ENCODE measurements around the gene BICC1.

BICC1 gene

GRCh38 chr10:58514111-58514770 lies 1.6 kb downstream of the BICC1 start:
- in situ Hi-C loops (cut with MboI; ENCODE audit: low sequenced_read_pairs), result no loop called here

DNA sequence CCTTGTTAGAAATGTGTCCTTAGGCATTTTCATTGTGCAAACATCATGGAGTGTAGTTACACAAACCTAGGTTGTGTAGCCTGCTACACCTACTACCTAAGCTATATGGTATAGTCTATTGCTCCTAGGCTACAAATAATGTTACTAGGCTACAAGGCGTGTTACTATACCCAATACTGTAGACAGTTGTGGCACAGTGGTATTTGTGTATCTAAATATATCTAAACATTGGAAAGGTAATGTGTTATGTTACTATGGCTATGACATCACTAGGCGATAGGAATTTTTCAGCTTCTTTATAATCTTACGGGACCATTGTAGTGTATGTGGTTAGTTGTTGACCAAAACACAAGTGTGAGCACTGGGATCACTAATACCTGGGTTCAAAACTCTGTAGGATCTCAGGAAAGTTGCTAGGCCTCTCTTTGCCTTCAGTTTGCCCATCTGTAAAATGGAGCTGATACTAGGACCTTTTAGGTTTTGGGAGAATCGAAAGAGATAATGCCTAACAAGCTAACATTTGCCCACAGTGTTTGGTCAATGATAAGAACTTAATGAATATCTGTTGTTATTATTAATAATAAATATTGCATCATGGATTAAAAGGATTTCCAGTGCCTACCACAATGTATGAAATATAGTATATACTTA lies 2.7 kb downstream of the BICC1 start:
- in situ Hi-C loops (cut with MboI; ENCODE audit: low sequenced_read_pairs), result no loop called here

- in situ Hi-C loops (cut with MboI; ENCODE audit: low sequenced_read_pairs), result no loop called here
Measured at GRCh38 chr10:58516119-58516518, 3.4 kb downstream of the BICC1 start.

DNA sequence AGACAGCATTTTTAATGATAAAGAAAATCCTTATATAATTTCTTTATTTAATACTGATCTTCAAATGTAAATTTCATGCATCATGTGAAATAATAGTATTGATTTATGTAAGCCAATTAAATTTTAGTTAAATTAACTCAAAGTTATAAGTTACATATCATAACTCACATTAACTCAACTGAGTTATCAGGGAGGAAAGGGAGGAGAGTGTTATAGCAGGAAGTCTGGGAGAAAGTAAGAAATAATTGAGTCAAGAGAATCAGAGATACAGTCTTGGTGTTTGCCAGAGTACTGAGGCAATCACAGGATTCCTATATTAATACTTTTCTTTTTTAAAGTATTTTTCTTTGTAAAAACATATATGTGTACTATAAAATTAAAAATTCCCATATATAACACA lies 4.0 kb downstream of the BICC1 start:
- in situ Hi-C loops (cut with MboI; ENCODE audit: low sequenced_read_pairs), result no loop called here

GRCh38 chr10:58517081-58517480 lies 4.4 kb downstream of the BICC1 start:
- in situ Hi-C loops (cut with MboI; ENCODE audit: low sequenced_read_pairs), result no loop called here

GRCh38 chr10:58517491-58518355 lies 5.1 kb downstream of the BICC1 start:
- in situ Hi-C loops (cut with MboI; ENCODE audit: low sequenced_read_pairs), result no loop called here

- in situ Hi-C loops (cut with MboI; ENCODE audit: low sequenced_read_pairs), result no loop called here
Measured at GRCh38 chr10:58518775-58519174, 6.1 kb downstream of the BICC1 start.

GRCh38 chr10:58529077-58529728 lies 16.5 kb downstream of the BICC1 start:
- in situ Hi-C loops (cut with MboI; ENCODE audit: low sequenced_read_pairs), result no loop called here

- in situ Hi-C loops (cut with MboI; ENCODE audit: low sequenced_read_pairs), result no loop called here
Measured at GRCh38 chr10:58531084-58531695, 18.5 kb downstream of the BICC1 start.

DNA sequence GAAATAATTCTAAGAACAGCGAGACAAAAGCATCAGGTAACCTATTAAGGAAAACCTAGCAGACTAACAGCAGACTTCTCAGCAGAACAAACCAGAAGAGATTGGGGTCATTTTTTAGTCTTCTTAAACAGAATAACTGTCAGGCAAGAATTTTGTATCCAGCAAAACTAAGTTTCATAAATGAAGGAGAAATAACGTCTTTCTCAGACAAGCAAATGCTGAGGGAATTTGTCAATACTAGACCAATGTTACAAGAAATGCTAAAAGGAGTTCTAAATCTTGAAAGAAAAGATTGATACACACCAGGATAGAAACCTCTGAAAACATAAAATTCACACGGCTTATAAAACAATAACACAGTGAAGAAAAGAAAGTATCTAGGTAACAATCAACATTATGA lies 22.6 kb downstream of the BICC1 start:
- in situ Hi-C loops (cut with MboI; ENCODE audit: low sequenced_read_pairs), result no loop called here

GRCh38 chr10:58543141-58543540 lies 30.5 kb downstream of the BICC1 start:
- in situ Hi-C loops (cut with MboI; ENCODE audit: low sequenced_read_pairs), result no loop called here

DNA sequence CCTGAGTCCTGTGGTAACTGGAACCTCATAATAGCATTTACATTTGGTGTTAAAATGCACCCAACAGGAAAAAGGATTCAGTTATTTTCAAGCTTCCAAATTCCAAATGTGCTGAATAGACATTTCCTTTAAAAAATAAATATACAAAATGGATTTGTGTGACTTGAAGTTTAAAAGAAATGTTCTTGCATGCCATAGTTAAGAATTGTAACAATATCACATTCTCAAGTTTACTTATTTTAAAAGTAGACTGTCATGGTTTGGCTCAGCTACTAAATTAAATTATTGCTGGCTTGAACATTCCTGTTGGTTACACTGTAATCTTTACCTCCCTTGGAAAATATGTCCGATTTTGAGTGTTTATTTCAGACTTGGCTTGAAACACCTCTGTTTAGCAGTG lies 31.5 kb downstream of the BICC1 start:
- in situ Hi-C loops (cut with MboI; ENCODE audit: low sequenced_read_pairs), result no loop called here

DNA sequence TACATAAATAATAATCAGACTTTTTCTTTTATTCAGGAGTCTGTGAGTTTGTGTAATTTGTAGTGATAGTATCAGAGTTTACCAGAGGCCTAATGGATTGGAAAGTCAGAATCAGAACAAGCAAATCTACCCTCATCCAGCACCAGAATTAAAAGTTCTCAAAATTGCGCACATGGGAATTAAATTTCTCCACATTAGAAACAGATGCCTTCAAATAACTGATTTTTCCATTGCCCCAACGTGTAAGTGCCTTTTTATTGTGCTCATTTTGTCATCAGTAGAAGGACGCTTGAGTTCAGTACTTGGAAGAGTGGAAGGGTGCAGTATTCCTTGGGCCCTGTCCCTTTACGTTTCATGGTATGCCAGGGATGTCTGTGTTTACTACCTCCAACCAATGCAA lies 32.8 kb downstream of the BICC1 start:
- in situ Hi-C loops (cut with MboI; ENCODE audit: low sequenced_read_pairs), result no loop called here

GRCh38 chr10:58546137-58546536 lies 33.5 kb downstream of the BICC1 start:
- in situ Hi-C loops (cut with MboI; ENCODE audit: low sequenced_read_pairs), result no loop called here

DNA sequence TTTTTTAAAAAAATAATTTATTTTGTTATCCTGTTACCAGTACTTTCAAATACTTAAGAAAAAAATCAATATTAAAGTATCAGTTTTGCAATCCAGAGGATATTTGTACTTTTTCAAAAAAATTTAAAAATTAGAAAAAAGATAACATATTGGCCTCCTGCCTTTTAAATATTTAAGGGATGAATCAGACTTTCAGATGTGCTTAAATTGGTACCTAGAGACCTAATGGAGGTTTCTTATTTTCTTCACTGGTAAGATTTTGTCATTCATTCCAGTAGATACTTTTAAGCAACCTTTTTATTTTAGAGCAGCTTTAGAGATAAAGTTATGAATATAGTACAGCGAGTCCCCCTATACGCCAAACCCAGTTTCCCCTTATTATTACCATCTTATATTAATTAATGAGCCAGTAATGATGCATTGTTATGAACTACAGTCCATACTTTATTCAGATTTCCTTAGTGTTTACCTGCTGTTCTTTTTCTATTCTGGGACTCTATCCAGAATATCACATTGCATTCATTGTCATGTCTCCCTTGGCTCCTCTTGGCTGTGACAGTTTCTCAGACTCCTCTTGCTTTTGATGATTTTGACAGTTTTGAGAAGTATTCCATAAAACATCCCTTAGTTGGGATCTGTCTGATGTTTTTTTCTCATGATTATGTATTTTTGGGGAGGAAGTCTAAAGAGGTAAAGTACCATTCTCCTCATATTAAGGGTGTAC lies 34.2 kb downstream of the BICC1 start:
- in situ Hi-C loops (cut with MboI; ENCODE audit: low sequenced_read_pairs), result no loop called here

DNA sequence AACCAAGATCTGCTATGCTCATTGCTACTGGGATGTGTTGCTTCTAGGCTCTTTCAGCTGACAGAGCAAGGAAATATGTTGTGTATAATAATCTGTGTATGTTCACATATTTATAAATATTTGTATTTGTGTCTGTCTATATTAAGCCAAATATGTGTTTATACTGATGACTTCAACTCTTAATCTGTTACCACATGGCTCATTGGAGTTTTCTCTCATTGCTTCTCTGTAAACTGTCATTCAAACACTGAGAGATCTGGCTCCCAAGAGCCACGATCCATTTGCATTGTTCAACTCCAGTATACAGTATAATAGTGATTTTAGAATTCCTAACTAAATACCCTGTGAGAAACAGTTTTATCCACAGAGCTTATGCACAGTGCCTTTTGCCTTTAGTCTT lies 35.3 kb downstream of the BICC1 start:
- in situ Hi-C loops (cut with MboI; ENCODE audit: low sequenced_read_pairs), result no loop called here

DNA sequence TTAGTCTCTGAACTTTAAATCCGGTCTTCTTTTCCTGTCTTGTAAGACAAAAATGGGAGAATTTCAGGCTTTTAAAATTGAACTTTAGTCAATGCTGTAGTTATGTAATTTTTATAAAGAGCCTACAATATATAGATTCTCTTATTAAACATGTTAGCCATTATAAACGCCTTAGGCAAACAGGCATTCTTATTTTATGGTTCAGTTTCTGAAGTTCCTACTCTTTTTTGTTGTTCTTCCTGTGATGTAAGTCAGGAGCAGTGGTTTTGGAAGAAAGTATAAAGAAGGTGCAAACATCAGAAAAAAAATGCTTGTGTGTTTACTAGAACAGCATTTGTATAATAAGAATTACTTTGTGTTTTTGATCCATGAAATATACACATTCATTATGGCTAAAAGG lies 41.6 kb downstream of the BICC1 start:
- in situ Hi-C loops (cut with MboI; ENCODE audit: low sequenced_read_pairs), result no loop called here

DNA sequence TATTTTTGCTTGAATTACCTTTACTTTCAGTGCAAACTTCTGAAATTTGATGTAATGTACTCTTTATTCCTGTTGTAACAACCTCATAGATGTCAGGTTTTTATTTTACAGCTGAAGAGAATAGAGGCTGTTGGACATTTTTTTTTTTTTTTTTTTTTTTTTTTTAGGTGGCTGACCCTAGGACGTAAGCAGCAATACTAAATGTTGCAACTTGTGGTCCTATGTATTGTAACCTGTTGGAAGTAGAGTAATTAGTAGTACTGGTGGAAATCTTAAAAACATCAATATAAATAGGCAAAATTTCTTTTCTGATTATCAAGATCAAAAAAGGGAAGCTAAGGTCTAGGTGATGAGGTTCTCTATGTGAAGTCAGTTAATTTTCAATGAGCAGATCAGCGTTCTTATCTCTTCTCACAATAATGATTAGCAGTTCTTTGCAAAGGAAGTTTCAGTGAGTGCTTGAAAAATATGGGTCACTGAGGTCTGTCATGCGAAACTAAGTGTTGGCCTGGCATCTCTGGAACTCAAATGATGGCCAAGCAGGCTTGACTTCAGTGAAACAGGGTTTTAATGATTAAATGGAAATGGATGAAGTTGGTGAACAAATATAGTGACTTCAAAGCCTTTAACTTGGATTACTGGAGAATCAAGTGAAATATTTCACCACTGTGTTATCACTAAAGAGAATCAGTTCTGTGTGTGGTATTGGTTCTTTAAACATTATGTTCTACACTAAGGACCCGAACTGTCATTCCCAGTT lies 42.7 kb downstream of the BICC1 start:
- in situ Hi-C loops (cut with MboI; ENCODE audit: low sequenced_read_pairs), result no loop called here

GRCh38 chr10:58555930-58556311 lies 43.2 kb downstream of the BICC1 start:
- in situ Hi-C loops (cut with MboI; ENCODE audit: low sequenced_read_pairs), result no loop called here
